ENCODE data around the gene GTF2F1. TPM values are rescaled to one million over a fixed set of nuclear protein-coding genes. Genes with fewer than 3 reads are reported as not detected.

The GTF2F1 gene
- total and polyA plus RNA-seq, 9 of the 15 experiments (the other 6 are each of a cell fraction or from before 2014, with no cell fraction given): 4.7 to 75.4 (median 68.4) TPM

DNA sequence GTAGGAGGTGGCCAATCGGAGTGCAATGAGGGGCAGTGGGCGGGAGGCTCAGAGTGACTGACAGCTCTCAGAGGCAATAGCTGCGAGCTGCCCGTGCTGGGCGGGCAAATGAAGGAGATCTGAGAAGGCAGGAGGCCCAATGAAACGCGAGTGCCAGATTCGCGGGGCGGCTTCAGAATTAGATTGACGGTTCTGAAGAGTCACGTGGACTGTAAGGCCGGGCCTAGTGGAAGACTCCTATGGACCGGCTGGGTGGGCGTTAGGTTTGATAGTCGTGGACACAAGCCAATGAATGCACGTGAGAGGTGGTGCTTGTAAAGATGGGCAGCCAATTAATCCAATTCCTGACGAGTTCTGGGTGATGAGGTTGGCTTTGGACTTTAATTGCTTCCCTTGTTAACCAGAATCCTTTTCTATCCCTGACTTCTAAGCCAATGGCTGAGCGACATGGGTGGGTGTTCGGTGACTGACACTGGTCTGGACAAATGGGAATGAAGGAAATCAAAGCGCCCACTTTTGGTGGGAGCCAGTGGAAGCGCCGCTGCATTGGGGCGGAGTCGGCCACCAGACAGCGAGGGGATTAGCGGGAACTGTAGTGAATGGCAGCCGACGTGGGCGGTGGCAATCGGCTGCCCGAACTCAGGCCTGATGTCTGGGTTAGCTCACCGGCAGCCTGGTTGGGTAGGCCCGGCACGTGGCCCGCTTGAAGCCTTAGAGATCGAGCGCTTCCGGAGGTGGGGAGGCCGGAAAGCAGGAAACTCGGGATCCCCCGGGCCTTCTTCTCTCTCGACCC lies 32.2 kb upstream of the GTF2F1 start (continued):
- TF ChIP-seq ETS1 (conservative IDR thresholded peaks at IDR 0.05; ENCODE audit: control insufficient read depth, low read depth, low read length) (peak; percentile 73), CUX1 (CRISPR knock-in tag; IDR thresholded peaks at IDR 0.05) (0 out of 2 replicates have a peak, but pooled peaks have one; percentile 58), POU5F1 (IDR thresholded peaks at IDR 0.05; ENCODE audit: borderline replicate concordance, low read depth, low read length, partially characterized antibody) (no peak), GABPA (tag; conservative IDR thresholded peaks at IDR 0.05; ENCODE audit: low read depth) (peak; percentile 73), ZNF121 (CRISPR knock-in tag; conservative IDR thresholded peaks at IDR 0.05) (no peak), ZNF518B (CRISPR knock-in tag; IDR thresholded peaks at IDR 0.05) (no peak), L3MBTL2 (IDR thresholded peaks at IDR 0.05) (peak; percentile 100), KDM4B (IDR thresholded peaks at IDR 0.05; ENCODE audit: borderline replicate concordance in 2 of 2, low read depth in 1 of 2) (peak in 1 of 2 experiments; percentile 70; a peak in 1 of 4 replicates), SMARCA4 (IDR thresholded peaks at IDR 0.05) (no peak), ZNF79 (CRISPR knock-in tag; IDR thresholded peaks at IDR 0.05; ENCODE audit: low read depth) (no peak), ELF1 (tag; IDR thresholded peaks at IDR 0.05) (peak; percentile 75), MAFF (IDR thresholded peaks at IDR 0.05; ENCODE audit: low read length) (no peak), IRF2 (CRISPR knock-in tag; IDR thresholded peaks at IDR 0.05) (no peak), DPF2 (IDR thresholded peaks at IDR 0.05) (no peak)
- TF ChIP-seq, protein P1, sequence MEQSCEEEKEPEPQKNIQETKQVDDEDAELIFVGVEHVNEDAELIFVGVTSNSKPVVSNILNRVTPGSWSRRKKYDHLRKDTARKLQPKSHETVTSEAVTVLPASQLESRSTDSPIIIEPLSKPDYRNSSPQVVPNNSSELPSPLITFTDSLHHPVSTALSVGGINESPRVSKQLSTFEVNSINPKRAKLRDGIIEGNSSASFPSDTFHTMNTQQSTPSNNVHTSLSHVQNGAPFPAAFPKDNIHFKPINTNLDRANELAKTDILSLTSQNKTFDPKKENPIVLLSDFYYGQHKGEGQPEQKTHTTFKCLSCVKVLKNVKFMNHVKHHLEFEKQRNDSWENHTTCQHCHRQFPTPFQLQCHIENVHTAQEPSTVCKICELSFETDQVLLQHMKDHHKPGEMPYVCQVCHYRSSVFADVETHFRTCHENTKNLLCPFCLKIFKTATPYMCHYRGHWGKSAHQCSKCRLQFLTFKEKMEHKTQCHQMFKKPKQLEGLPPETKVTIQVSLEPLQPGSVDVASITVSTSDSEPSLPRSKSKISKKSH (CRISPR knock-in tag; IDR thresholded peaks at IDR 0.05): no peak

Measured in K562 (cell line).